IMR-90 (cell line): ENCODE measurements around the gene SINHCAF.

Experiments used
- CEBPB ChIP-seq: IDR thresholded peaks from 2 replicates; pipeline ENCODE4 v1.6.1; 2012; ENCODE audit warnings: low read depth, low read length, improper control_type of control experiment
- FOS ChIP-seq: fragments of 150-350 bp; IDR thresholded peaks from 2 replicates; pipeline ENCODE4 v1.6.1; 2016; ENCODE audit warnings: low read depth, low read length
- MAFK ChIP-seq: IDR thresholded peaks from 2 replicates; pipeline ENCODE4 v1.6.1; 2012; ENCODE audit warnings: low read depth, low read length, improper control_type of control experiment
- NFE2L2 ChIP-seq: fragments of 150-350 bp; IDR thresholded peaks from 2 replicates; pipeline ENCODE4 v1.6.1; 2016; ENCODE audit warnings: low read depth, mild to moderate bottlenecking, low read length
- POLR2A ChIP-seq: IDR thresholded peaks from 2 replicates; pipeline ENCODE4 v1.6.1; 2012; ENCODE audit warnings: mild to moderate bottlenecking, low read depth, low read length
- RAD21 ChIP-seq: IDR thresholded peaks from 2 replicates; pipeline ENCODE4 v1.6.1; 2012; ENCODE audit warnings: low read length, improper control_type of control experiment
- RCOR1 ChIP-seq: IDR thresholded peaks from 2 replicates; pipeline ENCODE4 v1.6.1; 2012; ENCODE audit warnings: mild to moderate bottlenecking, low read length, improper control_type of control experiment; ENCODE audit not compliant: insufficient replicate concordance
- SMC3 ChIP-seq: fragments of 150-350 bp; IDR thresholded peaks from 2 replicates; pipeline ENCODE4 v1.6.1; 2016; ENCODE audit warnings: low read depth, mild to moderate bottlenecking, antibody characterized with exemption, low read length, moderate library complexity
- TF ChIP-seq, protein P1 (sequence below): conservative IDR thresholded peaks from 2 replicates; pipeline ENCODE4 v1.5.1; 2012; ENCODE audit warnings: mild to moderate bottlenecking, low read depth, low read length, improper control_type of control experiment
- TF ChIP-seq, protein P2 (sequence below): fragments of 150-350 bp; IDR thresholded peaks from 2 replicates; pipeline ENCODE4 v1.6.1; 2017; ENCODE audit warnings: mild to moderate bottlenecking, antibody characterized with exemption, low read length, low read depth

DNA sequence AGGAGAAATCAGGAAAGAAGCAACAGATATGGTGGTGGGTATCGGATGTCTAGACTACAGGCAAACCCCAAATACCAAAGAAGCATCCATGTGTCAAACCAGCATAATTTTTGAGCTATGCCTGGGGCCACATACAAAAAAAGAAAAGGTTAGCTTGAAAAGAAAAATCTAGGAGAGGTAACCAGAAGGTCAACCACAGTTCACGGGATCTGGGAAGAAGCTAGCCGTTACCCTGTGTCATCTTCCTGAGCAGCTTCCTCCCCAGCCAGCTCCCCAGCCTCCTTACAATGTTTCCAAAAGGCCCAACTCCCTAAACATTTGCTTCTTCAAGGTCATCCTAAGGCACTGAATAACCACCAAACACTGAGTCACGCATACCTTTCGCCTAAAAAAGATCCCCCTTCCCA, 3.1 kb downstream of the SINHCAF start:
- TF ChIP-seq POLR2A (no peak), CEBPB (no peak), RCOR1 (no peak), NFE2L2 (no peak), SMC3 (no peak), RAD21 (no peak), MAFK (no peak), FOS (no peak)
- TF ChIP-seq, protein P1, sequence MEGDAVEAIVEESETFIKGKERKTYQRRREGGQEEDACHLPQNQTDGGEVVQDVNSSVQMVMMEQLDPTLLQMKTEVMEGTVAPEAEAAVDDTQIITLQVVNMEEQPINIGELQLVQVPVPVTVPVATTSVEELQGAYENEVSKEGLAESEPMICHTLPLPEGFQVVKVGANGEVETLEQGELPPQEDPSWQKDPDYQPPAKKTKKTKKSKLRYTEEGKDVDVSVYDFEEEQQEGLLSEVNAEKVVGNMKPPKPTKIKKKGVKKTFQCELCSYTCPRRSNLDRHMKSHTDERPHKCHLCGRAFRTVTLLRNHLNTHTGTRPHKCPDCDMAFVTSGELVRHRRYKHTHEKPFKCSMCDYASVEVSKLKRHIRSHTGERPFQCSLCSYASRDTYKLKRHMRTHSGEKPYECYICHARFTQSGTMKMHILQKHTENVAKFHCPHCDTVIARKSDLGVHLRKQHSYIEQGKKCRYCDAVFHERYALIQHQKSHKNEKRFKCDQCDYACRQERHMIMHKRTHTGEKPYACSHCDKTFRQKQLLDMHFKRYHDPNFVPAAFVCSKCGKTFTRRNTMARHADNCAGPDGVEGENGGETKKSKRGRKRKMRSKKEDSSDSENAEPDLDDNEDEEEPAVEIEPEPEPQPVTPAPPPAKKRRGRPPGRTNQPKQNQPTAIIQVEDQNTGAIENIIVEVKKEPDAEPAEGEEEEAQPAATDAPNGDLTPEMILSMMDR = no peak
- TF ChIP-seq, protein P2, sequence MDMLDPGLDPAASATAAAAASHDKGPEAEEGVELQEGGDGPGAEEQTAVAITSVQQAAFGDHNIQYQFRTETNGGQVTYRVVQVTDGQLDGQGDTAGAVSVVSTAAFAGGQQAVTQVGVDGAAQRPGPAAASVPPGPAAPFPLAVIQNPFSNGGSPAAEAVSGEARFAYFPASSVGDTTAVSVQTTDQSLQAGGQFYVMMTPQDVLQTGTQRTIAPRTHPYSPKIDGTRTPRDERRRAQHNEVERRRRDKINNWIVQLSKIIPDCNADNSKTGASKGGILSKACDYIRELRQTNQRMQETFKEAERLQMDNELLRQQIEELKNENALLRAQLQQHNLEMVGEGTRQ = no peak
